Measurements from ENCODE around the gene TMEM269.

Gene TMEM269, protein sequence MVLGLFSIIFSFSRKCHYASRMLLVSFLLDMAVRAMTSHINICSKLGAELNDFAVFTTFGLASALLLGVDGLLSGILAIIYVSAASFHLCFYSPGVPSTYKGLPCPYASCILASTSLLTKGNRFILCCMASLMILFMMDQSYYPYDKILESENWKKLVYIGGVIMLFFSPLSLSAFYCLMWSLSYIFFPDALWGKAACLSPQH

GRCh38 chr1:42784946-42785693 is at the start of gene TMEM269:
Gene TMEM269 (plus strand): TSS chr1:42784991. CDS start chr1:42789894, 4,903 bp downstream.
- DNase-seq (ENCODE audit: low spot score): no peak

DNA sequence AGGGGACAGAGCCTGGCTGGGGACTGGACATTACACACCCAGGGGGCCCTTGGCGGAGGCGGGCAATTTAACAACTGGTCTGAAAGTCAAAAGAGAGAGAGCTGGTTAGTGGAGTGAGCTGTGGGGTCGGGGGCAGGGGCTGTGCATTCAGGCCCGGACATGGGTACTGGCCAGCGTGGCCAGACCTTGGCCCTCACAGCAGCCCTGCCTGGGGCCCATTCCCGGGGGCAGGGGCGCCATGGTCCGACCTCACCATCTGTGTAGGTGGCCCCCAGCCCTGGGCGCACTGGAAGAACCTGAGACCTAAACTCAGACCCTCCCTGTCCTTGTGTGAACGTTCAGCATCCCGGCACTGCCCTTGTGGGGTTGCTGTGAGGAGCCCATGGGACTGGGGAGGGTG is 49.7 kb upstream of the TMEM269 start:
- DNase-seq (ENCODE audit: low spot score): no peak

DNA sequence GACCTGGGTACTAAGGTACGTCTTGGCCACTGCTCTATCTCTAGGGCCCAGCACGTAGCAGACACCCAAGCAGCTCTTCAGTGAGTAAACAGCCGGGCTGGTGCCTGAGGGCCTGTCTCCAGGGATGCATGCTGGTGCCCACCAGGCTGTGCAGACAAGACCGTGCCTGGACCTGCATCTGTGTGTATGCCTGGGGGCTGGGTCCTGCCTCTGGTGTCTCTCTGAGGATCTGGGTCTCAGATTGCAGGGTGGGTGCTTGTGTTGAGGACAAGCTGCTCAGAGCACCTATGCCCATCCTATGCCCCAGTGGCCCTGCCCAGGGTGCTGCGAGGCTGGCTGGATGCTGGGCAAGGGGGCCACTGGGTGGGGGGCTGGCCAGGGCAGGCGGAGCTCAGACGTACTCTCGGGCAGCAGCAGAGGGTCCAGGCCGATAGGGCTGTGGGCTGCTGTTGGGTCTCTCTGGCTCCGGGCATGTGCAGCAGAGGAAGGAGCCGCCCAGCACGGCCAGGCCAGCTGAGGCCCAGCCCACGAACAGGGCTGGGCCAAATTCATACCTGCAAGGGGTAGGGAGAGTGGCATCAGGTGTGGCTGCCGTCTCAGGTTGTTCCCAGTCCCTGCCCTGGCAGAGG is 49.2 kb upstream of the TMEM269 start:
- no peak for DNase-seq (ENCODE audit: low spot score)

GRCh38 chr1:42736152-42736551 is 48.6 kb upstream of the TMEM269 start:
- no peak for DNase-seq (ENCODE audit: low spot score)

- DNase-seq (ENCODE audit: low spot score): no peak
Measured at GRCh38 chr1:42736571-42737200, 48.1 kb upstream of the TMEM269 start.

GRCh38 chr1:42737257-42737656 is 47.5 kb upstream of the TMEM269 start:
- DNase-seq (ENCODE audit: low spot score): no peak

- DNase-seq (ENCODE audit: low spot score): no peak
Measured at GRCh38 chr1:42737986-42738677, 46.7 kb upstream of the TMEM269 start.

GRCh38 chr1:42738678-42739226 is 46.0 kb upstream of the TMEM269 start:
- no peak for DNase-seq (ENCODE audit: low spot score)

DNA sequence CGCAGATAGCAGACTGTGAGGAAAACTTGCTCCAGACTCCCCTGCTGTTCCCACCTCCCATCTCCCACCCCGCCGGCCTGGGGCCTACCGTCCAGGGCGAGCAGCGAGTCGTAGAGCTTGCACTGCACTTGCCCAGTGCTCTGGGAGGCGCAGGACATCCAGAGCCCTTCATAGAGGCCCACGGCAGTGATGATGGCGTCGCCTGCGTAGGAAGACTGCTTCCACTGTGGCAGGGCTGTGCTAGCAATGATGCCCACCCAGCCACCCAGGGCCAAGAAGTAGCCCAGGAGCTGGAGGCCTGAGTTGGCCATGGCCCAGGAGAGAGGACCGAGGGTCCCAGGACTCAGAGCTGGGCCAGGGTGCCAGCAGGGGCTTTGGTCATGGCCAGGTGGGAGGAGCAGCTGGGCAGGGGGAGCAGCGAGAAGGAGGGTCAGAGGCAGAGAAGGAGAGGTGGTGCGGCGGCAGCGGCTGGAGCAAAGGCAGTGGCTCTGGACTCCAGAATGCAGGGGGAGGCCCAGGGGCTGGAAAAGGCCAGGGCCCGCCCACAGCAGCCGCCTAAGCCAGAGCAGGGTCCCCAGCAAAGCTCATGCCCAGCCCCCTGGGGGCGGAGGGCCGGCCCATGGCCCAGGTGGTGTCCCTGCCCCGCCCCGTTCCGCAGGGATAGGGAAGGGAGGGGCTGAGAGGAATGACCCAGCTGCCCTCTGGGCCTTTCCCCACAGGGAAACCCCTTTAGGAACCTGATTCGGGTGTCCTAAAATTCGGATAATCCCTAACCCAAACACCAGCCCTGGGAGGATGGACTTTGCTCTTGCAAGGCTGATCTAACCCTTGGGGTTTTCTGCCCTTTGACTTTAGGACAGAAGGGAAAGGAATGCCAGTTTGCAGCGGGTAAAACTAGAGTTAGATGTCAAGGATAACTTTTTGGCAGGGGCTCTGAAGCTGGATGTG is 44.8 kb upstream of the TMEM269 start, which contains the start of gene CLDN19:
TSS of gene CLDN19 (minus strand) at position 484 of the 948 bp plus-strand sequence. CDS start at position 311, 173 bp downstream.
- no peak for DNase-seq (ENCODE audit: low spot score)

- DNase-seq (ENCODE audit: low spot score): no peak
Measured at GRCh38 chr1:42740851-42741580, 43.8 kb upstream of the TMEM269 start.

GRCh38 chr1:42741706-42742105 is 43.1 kb upstream of the TMEM269 start:
- no peak for DNase-seq (ENCODE audit: low spot score)

- no peak for DNase-seq (ENCODE audit: low spot score)
Measured at GRCh38 chr1:42742141-42742540, 42.6 kb upstream of the TMEM269 start.

GRCh38 chr1:42742617-42743316 is 42.0 kb upstream of the TMEM269 start:
- DNase-seq (ENCODE audit: low spot score): no peak

GRCh38 chr1:42743317-42744147 is 41.3 kb upstream of the TMEM269 start:
- no peak for DNase-seq (ENCODE audit: low spot score)

GRCh38 chr1:42744148-42744413 is 40.7 kb upstream of the TMEM269 start:
- no peak for DNase-seq (ENCODE audit: low spot score)

- DNase-seq (ENCODE audit: low spot score): no peak
Measured at GRCh38 chr1:42745851-42746250, 38.9 kb upstream of the TMEM269 start.

- DNase-seq (ENCODE audit: low spot score): no peak
Measured at GRCh38 chr1:42746436-42747105, 38.2 kb upstream of the TMEM269 start.

DNA sequence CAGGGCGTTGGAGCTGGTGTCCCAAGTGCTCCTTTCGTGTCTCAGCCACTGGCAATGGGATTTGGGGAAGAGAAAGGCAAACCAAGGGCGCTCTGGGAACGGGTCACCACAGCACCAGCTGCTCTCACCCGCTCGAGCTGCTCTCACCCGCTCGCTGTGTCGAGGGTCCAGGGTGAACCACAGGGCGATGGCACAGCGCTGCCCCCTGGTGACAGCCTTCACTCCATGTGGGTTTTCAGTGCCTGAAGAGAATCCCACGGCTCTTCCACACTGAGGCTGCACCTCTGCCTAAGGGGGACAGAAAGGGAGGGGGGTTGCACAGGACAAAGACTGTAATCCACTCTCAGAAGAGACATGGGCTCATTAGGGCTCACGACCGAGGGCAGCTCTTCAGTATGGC is 37.7 kb upstream of the TMEM269 start:
- no peak for DNase-seq (ENCODE audit: low spot score)
